PC-9 (cell line): ENCODE results near the gene DENND2A. TPM values are rescaled to one million over a fixed set of nuclear protein-coding genes. Genes with fewer than 3 reads are reported as not detected.

ENCODE experiments used
- BruUV-seq: library from RNA; stranded (reverse); fragments of 400-500 nt; replicated peaks from 2 replicates; lab custom pipeline; 2021; lab: Mats Ljungman, UMichigan
- CTCF ChIA-PET: fragments of 300-600 bp; sonication (Branson Sonifier 250); formaldehyde crosslinking; loops from one replicate; lab custom pipeline; 2022; ENCODE audit warnings: antibody characterized with exemption; lab: Charles Lee
- POLR2A ChIA-PET: fragments of 300-600 bp; sonication (Branson Sonifier 250); formaldehyde crosslinking; loops from one replicate; lab custom pipeline; 2022; ENCODE audit warnings: antibody characterized with exemption; ENCODE audit not compliant: unreplicated experiment; lab: Charles Lee
- DNase-seq, 2 experiments: peaks; one replicate each; pipeline versions ENCODE4 v3.0.0 to v3.0.0-alpha.2; 2015 to 2022; ENCODE audit warnings: mixed read lengths in 1 of 2
- H2AFZ ChIP-seq: fragments of 200-600 bp; sonication (generic); 2 replicates; pipeline ENCODE4 v1.8.1; 2017; ENCODE audit warnings: antibody characterized with exemption
- H3F3A ChIP-seq: fragments of 200-600 bp; sonication (generic); 2 replicates; pipeline ENCODE4 v1.8.1; 2017; ENCODE audit warnings: antibody characterized with exemption, mild to moderate bottlenecking, low read depth; ENCODE audit not compliant: insufficient read depth
- H3K27ac ChIP-seq: fragments of 200-600 bp; sonication (generic); 2 replicates; pipeline ENCODE4 v1.6.1; 2016; ENCODE audit warnings: mixed run types
- H3K27me3 ChIP-seq: fragments of 200-600 bp; sonication (generic); 2 replicates; pipeline ENCODE4 v1.6.1; 2016; ENCODE audit warnings: low read depth, mixed run types; ENCODE audit not compliant: insufficient read depth
- H3K36me3 ChIP-seq: fragments of 200-600 bp; sonication (generic); 2 replicates; pipeline ENCODE4 v1.6.1; 2016; ENCODE audit warnings: low read depth, mixed run types
- H3K4me1 ChIP-seq: fragments of 200-600 bp; sonication (generic); replicated peaks from 2 replicates; pipeline ENCODE4 v1.6.1; 2016; ENCODE audit warnings: mixed run types; ENCODE audit not compliant: insufficient read depth
- H3K4me2 ChIP-seq: fragments of 200-600 bp; sonication (generic); 2 replicates; pipeline ENCODE4 v1.6.1; 2017; ENCODE audit warnings: mixed run types
- H3K4me3 ChIP-seq: fragments of 200-600 bp; sonication (generic); 2 replicates; pipeline ENCODE4 v1.6.1; 2016; ENCODE audit warnings: mixed run types
- H3K79me2 ChIP-seq: fragments of 200-600 bp; sonication (generic); 2 replicates; pipeline ENCODE4 v1.6.1; 2017; ENCODE audit warnings: low read depth, mixed run types
- H3K9me2 ChIP-seq: fragments of 200-600 bp; sonication (generic); 2 replicates; pipeline ENCODE4 v1.8.1; 2017; ENCODE audit warnings: mild to moderate bottlenecking; ENCODE audit not compliant: insufficient read depth
- H3K9me3 ChIP-seq: fragments of 200-600 bp; sonication (generic); 2 replicates; pipeline ENCODE4 v1.8.1; 2016; ENCODE audit warnings: low read depth; ENCODE audit not compliant: insufficient read depth
- H4K20me1 ChIP-seq: fragments of 200-600 bp; sonication (generic); 2 replicates; pipeline ENCODE4 v1.8.1; 2017; ENCODE audit not compliant: insufficient read depth
- EZH2 ChIP-seq: fragments of 200-600 bp; sonication (generic); IDR thresholded peaks from 2 replicates; pipeline ENCODE4 v1.8.0; 2017; ENCODE audit warnings: antibody characterized with exemption, low read depth
- intact Hi-C: fragments of 100-400 bp; cut with micrococcal nuclease; formaldehyde crosslinking; loops from one replicate; pipeline ENCODE4 v1.10.0; 2022; ENCODE audit not compliant: unreplicated experiment
- total RNA-seq: library from RNA; stranded (reverse); gene quantifications from 2 replicates; pipeline ENCODE4 v1.2.3, GENCODE V29; 2021
- TF ChIP-seq, protein P1 (sequence below): fragments of 200-600 bp; sonication (generic); conservative IDR thresholded peaks from 2 replicates; pipeline ENCODE4 v1.6.1; 2017; ENCODE audit warnings: mixed run types, antibody characterized with exemption, mild to moderate bottlenecking, moderate library complexity

DENND2A gene
- total RNA-seq, 1 experiment from 2014 or later: 4.2 TPM

- BruUV-seq: no TSS peak
- peak overlapping the region; percentile 40; the same call in 1 of the 2 replicates for H3K4me3 ChIP-seq
- H3K9me3 ChIP-seq: no peaks in the 10 kb centered on the region
- H2AFZ ChIP-seq: peak overlapping the region; percentile 55; the same call in 1 of the 2 replicates
- no peaks in the 10 kb centered on the region for H3K79me2 ChIP-seq
- H3K9me2 ChIP-seq: no peaks in the 10 kb centered on the region
- intact Hi-C loops: no loop called here
- TF ChIP-seq, protein P1, sequence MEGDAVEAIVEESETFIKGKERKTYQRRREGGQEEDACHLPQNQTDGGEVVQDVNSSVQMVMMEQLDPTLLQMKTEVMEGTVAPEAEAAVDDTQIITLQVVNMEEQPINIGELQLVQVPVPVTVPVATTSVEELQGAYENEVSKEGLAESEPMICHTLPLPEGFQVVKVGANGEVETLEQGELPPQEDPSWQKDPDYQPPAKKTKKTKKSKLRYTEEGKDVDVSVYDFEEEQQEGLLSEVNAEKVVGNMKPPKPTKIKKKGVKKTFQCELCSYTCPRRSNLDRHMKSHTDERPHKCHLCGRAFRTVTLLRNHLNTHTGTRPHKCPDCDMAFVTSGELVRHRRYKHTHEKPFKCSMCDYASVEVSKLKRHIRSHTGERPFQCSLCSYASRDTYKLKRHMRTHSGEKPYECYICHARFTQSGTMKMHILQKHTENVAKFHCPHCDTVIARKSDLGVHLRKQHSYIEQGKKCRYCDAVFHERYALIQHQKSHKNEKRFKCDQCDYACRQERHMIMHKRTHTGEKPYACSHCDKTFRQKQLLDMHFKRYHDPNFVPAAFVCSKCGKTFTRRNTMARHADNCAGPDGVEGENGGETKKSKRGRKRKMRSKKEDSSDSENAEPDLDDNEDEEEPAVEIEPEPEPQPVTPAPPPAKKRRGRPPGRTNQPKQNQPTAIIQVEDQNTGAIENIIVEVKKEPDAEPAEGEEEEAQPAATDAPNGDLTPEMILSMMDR: no peak
- TF ChIP-seq EZH2: no peak
- H4K20me1 ChIP-seq: no peaks in the 10 kb centered on the region
- H3K27me3 ChIP-seq: no peaks in the 10 kb centered on the region
- CTCF ChIA-PET: interaction anchor here (0.6 kb wide), 1 partner anchor 107 kb away, joined by 5 read pairs; no protein-coding TSS in a partner anchor
- H3K36me3 ChIP-seq: no peaks in the 10 kb centered on the region
- peak in 1 of 2 experiments; percentile 13 for DNase-seq
- peaks cover 22% of the 10 kb centered on the region; the same call in 1 of the 2 replicates for H3F3A ChIP-seq
- H3K4me2 ChIP-seq: peak overlapping the region; percentile 69
- POLR2A ChIA-PET: interaction anchor here (0.7 kb wide), 1 partner anchor 86 kb away, joined by 15 read pairs; no protein-coding TSS in a partner anchor
- H3K27ac ChIP-seq: peak overlapping the region; percentile 54
- peaks cover 19% of the 10 kb centered on the region for H3K4me1 ChIP-seq
These were observed 98.4 kb downstream of the DENND2A start for GRCh38 chr7:140542228-140542603.

- DNase-seq: peak; percentile 68 to 82
- peaks cover 19% of the 10 kb centered on the region for H3K4me1 ChIP-seq
- peak overlapping the region; percentile 55; the same call in 1 of the 2 replicates for H2AFZ ChIP-seq
- BruUV-seq: no TSS peak
- H3K27me3 ChIP-seq: no peaks in the 10 kb centered on the region
- H3K9me2 ChIP-seq: no peaks in the 10 kb centered on the region
- ChIA-PET POLR2A (no interaction called here), CTCF (no interaction called here)
- peak overlapping the region; percentile 40; the same call in 1 of the 2 replicates for H3K4me3 ChIP-seq
- no peaks in the 10 kb centered on the region for H4K20me1 ChIP-seq
- peaks cover 22% of the 10 kb centered on the region; the same call in 1 of the 2 replicates for H3F3A ChIP-seq
- TF ChIP-seq, protein P1: no peak
- TF ChIP-seq EZH2: no peak
- no peaks in the 10 kb centered on the region for H3K79me2 ChIP-seq
- peak overlapping the region; percentile 54 for H3K27ac ChIP-seq
- no peaks in the 10 kb centered on the region for H3K36me3 ChIP-seq
- intact Hi-C loops: loop anchor here (1.0 to 2.0 kb wide), 2 partner anchors 17 to 23 kb away; no protein-coding TSS in a partner anchor
- peak overlapping the region; percentile 69 for H3K4me2 ChIP-seq
- no peaks in the 10 kb centered on the region for H3K9me3 ChIP-seq
These were observed 98.9 kb downstream of the DENND2A start for GRCh38 chr7:140541513-140542227.

DNA sequence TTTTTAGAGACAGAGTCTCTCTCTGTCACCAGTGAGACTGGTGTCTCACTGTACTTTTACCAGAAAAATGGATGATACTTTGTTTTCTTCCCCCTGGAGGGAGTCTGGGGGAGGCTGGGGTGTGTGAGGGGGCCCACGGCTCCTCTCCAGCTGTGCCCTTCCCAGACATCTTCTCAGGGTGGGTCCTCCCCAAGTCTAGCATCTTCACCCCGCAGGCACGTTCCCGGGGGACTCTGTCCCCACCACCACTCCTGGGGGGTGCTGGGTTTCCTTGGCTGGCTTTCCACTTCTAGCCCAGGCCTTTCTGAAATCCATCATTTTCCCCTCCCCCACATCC lies 99.5 kb downstream of the DENND2A start:
- Histone ChIP-seq H3K4me3 (peak overlapping the region; percentile 40; the same call in 1 of the 2 replicates), H3K9me2 (no peaks in the 10 kb centered on the region), H3K27ac (peak overlapping the region; percentile 54; the same call in 1 of the 2 replicates), H3F3A (peaks cover 22% of the 10 kb centered on the region; the same call in 1 of the 2 replicates), H3K79me2 (no peaks in the 10 kb centered on the region), H3K4me2 (peak overlapping the region; percentile 69), H3K27me3 (no peaks in the 10 kb centered on the region), H2AFZ (no peak overlapping the region), H3K36me3 (no peaks in the 10 kb centered on the region), H3K4me1 (peaks cover 19% of the 10 kb centered on the region), H4K20me1 (no peaks in the 10 kb centered on the region), H3K9me3 (no peaks in the 10 kb centered on the region)
- ChIA-PET CTCF (no interaction called here), POLR2A (no interaction called here)
- TF ChIP-seq, protein P1: no peak
- no peak for TF ChIP-seq EZH2
- intact Hi-C loops: loop anchor here (1.0 to 2.0 kb wide), 2 partner anchors 16 to 23 kb away; no protein-coding TSS in a partner anchor
- no peak for DNase-seq
- no TSS peak for BruUV-seq
